GM21723 (cell line): Measurements from ENCODE around the gene EIF3A.
"Not testable (repeated sequence)": the region's sequence is repeated elsewhere in the genome, so short reads cannot be mapped to it uniquely, and the experiment has no call there.

Source experiments
- ATAC-seq: cut with Tn5 transposase; IDR thresholded peaks from one replicate; pipeline ENCODE4 v1.9.1; 2021; ENCODE audit warnings: mild to moderate bottlenecking, moderate library complexity; ENCODE audit not compliant: unreplicated experiment

EIF3A gene

DNA sequence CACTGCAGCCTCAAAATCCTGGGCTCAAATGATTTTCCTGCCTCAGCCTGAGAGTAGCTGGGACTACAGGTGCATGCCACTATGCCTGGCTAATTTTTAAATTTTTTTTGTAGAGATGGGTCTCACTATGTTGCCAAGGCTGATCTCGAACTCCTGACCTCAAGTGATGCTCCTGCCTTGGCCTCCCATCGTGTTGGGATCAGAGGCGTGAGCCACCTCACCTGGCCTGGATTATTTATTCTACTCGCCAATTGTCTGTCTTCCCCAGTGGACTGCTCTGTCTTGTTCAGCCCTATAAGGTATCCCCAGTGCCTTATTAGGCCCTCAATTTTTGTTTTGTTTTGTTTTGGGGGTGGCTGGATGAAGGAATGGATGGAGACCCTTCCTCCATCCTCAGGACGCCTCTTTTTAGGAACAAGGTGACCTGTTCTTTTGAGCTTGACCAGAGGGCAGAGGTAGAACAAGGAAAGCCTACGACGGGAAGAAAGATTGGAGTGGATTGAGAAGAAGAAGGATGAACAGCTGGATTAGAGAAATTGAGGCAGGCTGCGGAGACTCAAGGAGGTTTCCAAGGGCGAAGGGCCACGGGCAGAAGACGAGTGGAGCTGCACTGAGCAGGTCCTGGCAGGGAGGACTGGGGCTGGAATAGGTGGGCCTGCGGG is 22.8 kb upstream of the EIF3A start:
- no peak for ATAC-seq

- no peak for ATAC-seq
Observed at GRCh38 chr10:119101366-119102098, 20.9 kb upstream of the EIF3A start.

DNA sequence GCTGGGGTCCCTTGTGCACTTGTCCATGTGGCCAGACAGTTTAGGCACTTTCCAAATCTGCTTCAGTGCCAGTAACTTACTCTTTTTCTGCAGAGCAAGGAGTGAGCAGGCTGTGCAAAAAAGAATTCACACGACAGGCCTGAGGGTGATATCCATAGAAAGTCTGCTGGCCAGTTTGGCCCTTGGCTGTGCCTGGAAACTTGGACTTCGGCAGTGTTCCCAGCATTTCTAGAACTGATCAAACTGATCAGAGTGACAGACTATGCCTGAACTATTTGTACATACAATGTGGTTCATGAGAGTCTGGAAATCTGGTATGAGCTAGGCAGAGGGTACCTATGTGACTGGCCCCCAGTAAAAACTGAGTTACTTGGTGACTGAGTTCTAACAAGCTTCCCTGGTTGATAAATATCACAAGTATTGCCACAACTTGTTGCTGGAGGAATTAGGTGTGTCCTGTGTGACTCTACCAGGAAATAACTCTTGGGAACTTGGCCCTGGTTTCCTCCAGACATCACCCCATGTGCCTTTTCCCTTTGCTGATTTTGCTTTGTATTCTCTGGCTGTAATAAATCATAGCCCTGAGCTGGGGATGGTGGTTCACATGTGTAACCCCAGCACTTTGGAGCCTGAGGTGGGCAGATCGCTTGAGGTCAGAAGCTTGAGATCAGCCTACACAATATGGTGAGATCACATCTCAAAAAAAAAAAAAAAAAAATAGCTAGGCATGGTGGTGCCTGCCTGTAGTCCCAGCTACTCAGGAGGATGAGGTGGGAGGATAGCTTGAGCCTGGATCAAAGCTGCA is 20.0 kb upstream of the EIF3A start:
- no peak for ATAC-seq

- ATAC-seq, result no peak
Observed at GRCh38 chr10:119098576-119098975, 18.0 kb upstream of the EIF3A start.

GRCh38 chr10:119096641-119097415 is 16.2 kb upstream of the EIF3A start:
- ATAC-seq, result not testable (repeated sequence)

GRCh38 chr10:119095640-119096039 is 15.0 kb upstream of the EIF3A start:
- ATAC-seq, result no peak

- ATAC-seq, result peak; percentile 48
Observed at GRCh38 chr10:119090968-119091367, 10.4 kb upstream of the EIF3A start.

GRCh38 chr10:119090026-119090795 is 9.6 kb upstream of the EIF3A start:
- peak; percentile 50 for ATAC-seq

DNA sequence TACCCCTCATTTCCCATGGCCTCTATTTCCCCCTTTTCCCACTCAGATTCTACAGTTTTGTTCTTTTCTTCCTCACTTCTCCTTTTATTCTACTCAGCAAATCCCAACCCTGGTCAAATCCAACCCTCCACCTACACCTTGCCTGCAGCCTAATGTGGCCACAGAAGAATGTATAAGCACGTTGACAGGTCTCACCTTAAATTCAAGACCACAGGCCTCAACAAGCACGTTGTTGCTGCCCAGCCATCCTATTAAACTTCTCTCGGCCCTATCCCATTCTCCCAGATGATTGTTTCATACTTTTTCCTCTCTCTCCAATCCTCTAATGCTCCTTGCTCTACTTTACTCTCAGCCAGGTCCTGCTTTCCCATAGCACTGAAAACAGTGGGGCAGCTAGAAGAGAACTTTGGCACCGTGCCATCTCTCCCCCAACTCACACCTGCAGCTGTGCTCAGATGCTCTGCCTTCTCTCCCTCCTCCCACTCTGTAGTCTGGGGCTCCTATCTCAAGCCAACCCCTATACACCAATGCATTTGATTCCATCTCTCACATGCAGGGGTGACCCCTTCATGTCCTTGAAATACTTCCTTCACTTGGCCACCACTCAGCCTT is 6.8 kb upstream of the EIF3A start:
- ATAC-seq, result no peak

GRCh38 chr10:119084896-119085295 is 4.3 kb upstream of the EIF3A start:
- ATAC-seq, result no peak

- peak; percentile 69 for ATAC-seq
Observed at GRCh38 chr10:119079599-119080520, 757 bp downstream of the EIF3A start.

GRCh38 chr10:119078422-119079179 is 2.0 kb downstream of the EIF3A start:
- ATAC-seq, result no peak

DNA sequence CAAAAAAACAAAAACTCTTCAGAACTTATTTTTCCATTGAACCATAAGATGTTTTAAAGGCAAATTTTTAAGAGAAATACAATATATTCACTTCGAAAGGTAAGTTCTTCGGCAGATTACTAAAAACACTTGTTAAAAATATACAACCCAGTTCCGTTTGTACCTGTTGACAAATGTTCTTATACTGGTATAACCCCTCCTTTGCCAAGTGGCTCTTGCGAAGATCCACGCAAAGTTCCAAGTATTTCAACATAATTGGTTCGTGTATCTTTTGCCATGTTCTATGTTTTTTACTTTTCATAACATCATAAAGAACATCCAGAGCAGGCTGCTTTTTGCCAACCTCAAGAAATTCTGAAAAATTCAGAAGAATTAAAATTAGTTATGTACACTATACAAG is 7.0 kb downstream of the EIF3A start:
- no peak for ATAC-seq

DNA sequence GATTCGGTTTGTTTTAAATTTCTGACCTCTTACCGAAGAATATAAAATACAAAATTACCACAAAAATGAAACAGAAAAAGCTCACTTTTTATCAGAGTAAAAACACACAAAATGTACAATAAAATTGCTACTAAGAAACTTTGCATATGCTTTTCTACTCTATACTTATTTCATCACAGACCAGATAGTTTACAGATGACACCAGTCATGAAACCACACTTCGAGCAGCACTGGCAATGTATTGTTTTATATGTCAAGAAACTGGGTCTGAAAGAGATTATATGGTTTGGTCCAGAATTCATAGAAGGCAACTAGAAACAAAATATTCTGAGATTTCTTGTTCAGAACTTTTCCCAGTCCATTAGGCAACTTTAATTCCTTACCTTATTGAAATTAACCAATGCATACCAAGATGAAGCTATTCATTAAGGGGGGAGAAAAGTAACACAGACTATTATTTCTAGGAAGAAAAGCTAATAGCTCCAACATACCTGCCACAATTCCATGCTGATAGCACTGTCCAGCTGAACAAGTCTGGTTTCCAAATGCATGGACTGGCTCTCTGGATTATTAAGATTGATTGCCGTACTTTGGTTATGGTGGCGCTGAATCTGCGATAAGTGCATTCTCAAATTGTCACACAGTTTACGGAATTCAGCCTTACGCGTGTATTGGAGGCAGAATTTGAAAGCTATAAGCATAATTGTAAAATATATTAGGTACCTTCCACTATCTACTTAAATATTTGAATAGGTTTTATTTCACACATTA is 10.0 kb downstream of the EIF3A start:
- no peak for ATAC-seq

GRCh38 chr10:119061926-119062325 is 18.7 kb downstream of the EIF3A start:
- no peak for ATAC-seq

GRCh38 chr10:119061352-119061751 is 19.3 kb downstream of the EIF3A start:
- ATAC-seq, result no peak

GRCh38 chr10:119060107-119060506 is 20.5 kb downstream of the EIF3A start:
- ATAC-seq, result no peak
